ENCODE data around the gene EFNB1. TPM values are rescaled to one million over a fixed set of nuclear protein-coding genes. Genes with fewer than 3 reads are reported as not detected.

Gene EFNB1
- total and polyA plus RNA-seq, 2 experiments from 2014 or later: 1.3 to 2.7 TPM

DNA sequence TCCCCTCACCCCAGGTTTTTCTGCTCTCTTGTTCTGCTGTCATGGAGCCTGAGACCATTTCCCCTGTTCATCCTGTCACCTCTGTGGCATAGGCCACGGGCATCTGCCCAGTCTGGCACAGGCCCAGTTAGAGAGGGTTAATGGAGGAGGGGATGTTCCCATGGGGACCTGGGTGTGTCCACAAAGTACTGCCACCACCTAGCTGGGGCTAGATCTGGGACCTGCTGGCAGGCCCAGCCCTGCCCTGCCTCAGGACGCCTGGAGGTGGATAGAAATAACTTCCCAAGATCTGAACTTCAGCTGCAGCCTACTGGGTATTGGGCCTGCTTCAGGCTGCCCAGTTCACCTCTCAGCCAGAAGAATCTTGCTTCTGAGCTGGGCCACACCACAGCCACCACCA lies 13.5 kb downstream of the EFNB1 start (continued):
- TF ChIP-seq, protein P1, sequence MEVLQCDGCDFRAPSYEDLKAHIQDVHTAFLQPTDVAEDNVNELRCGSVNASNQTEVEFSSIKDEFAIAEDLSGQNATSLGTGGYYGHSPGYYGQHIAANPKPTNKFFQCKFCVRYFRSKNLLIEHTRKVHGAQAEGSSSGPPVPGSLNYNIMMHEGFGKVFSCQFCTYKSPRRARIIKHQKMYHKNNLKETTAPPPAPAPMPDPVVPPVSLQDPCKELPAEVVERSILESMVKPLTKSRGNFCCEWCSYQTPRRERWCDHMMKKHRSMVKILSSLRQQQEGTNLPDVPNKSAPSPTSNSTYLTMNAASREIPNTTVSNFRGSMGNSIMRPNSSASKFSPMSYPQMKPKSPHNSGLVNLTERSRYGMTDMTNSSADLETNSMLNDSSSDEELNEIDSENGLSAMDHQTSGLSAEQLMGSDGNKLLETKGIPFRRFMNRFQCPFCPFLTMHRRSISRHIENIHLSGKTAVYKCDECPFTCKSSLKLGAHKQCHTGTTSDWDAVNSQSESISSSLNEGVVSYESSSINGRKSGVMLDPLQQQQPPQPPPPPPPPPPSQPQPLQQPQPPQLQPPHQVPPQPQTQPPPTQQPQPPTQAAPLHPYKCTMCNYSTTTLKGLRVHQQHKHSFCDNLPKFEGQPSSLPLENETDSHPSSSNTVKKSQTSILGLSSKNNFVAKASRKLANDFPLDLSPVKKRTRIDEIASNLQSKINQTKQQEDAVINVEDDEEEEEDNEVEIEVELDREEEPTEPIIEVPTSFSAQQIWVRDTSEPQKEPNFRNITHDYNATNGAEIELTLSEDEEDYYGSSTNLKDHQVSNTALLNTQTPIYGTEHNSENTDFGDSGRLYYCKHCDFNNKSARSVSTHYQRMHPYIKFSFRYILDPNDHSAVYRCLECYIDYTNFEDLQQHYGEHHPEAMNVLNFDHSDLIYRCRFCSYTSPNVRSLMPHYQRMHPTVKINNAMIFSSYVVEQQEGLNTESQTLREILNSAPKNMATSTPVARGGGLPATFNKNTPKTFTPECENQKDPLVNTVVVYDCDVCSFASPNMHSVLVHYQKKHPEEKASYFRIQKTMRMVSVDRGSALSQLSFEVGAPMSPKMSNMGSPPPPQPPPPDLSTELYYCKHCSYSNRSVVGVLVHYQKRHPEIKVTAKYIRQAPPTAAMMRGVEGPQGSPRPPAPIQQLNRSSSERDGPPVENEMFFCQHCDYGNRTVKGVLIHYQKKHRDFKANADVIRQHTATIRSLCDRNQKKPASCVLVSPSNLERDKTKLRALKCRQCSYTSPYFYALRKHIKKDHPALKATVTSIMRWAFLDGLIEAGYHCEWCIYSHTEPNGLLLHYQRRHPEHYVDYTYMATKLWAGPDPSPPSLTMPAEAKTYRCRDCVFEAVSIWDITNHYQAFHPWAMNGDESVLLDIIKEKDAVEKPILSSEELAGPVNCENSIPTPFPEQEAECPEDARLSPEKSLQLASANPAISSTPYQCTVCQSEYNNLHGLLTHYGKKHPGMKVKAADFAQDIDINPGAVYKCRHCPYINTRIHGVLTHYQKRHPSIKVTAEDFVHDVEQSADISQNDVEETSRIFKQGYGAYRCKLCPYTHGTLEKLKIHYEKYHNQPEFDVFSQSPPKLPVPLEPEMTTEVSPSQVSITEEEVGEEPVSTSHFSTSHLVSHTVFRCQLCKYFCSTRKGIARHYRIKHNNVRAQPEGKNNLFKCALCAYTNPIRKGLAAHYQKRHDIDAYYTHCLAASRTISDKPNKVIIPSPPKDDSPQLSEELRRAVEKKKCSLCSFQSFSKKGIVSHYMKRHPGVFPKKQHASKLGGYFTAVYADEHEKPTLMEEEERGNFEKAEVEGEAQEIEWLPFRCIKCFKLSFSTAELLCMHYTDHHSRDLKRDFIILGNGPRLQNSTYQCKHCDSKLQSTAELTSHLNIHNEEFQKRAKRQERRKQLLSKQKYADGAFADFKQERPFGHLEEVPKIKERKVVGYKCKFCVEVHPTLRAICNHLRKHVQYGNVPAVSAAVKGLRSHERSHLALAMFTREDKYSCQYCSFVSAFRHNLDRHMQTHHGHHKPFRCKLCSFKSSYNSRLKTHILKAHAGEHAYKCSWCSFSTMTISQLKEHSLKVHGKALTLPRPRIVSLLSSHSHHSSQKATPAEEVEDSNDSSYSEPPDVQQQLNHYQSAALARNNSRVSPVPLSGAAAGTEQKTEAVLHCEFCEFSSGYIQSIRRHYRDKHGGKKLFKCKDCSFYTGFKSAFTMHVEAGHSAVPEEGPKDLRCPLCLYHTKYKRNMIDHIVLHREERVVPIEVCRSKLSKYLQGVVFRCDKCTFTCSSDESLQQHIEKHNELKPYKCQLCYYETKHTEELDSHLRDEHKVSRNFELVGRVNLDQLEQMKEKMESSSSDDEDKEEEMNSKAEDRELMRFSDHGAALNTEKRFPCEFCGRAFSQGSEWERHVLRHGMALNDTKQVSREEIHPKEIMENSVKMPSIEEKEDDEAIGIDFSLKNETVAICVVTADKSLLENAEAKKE (CRISPR knock-in tag; IDR thresholded peaks at IDR 0.05): no peak
- TF ChIP-seq, protein P2, sequence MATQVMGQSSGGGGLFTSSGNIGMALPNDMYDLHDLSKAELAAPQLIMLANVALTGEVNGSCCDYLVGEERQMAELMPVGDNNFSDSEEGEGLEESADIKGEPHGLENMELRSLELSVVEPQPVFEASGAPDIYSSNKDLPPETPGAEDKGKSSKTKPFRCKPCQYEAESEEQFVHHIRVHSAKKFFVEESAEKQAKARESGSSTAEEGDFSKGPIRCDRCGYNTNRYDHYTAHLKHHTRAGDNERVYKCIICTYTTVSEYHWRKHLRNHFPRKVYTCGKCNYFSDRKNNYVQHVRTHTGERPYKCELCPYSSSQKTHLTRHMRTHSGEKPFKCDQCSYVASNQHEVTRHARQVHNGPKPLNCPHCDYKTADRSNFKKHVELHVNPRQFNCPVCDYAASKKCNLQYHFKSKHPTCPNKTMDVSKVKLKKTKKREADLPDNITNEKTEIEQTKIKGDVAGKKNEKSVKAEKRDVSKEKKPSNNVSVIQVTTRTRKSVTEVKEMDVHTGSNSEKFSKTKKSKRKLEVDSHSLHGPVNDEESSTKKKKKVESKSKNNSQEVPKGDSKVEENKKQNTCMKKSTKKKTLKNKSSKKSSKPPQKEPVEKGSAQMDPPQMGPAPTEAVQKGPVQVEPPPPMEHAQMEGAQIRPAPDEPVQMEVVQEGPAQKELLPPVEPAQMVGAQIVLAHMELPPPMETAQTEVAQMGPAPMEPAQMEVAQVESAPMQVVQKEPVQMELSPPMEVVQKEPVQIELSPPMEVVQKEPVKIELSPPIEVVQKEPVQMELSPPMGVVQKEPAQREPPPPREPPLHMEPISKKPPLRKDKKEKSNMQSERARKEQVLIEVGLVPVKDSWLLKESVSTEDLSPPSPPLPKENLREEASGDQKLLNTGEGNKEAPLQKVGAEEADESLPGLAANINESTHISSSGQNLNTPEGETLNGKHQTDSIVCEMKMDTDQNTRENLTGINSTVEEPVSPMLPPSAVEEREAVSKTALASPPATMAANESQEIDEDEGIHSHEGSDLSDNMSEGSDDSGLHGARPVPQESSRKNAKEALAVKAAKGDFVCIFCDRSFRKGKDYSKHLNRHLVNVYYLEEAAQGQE (IDR thresholded peaks at IDR 0.05; ENCODE audit: unreplicated experiment): no peak
- no peak for TF ChIP-seq EZH2phosphoT487 (IDR thresholded peaks at IDR 0.05; ENCODE audit: unreplicated experiment)
- no peak for TF ChIP-seq ZNF114 (CRISPR knock-in tag; IDR thresholded peaks at IDR 0.05)
- TF ChIP-seq, protein P3, sequence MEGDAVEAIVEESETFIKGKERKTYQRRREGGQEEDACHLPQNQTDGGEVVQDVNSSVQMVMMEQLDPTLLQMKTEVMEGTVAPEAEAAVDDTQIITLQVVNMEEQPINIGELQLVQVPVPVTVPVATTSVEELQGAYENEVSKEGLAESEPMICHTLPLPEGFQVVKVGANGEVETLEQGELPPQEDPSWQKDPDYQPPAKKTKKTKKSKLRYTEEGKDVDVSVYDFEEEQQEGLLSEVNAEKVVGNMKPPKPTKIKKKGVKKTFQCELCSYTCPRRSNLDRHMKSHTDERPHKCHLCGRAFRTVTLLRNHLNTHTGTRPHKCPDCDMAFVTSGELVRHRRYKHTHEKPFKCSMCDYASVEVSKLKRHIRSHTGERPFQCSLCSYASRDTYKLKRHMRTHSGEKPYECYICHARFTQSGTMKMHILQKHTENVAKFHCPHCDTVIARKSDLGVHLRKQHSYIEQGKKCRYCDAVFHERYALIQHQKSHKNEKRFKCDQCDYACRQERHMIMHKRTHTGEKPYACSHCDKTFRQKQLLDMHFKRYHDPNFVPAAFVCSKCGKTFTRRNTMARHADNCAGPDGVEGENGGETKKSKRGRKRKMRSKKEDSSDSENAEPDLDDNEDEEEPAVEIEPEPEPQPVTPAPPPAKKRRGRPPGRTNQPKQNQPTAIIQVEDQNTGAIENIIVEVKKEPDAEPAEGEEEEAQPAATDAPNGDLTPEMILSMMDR (conservative IDR thresholded peaks at IDR 0.05; ENCODE audit: low read depth in 2 of 2): no peak

Measured in GM23338 (cell line).